ENCODE results near the gene MYO16. TPM values are rescaled to one million over a fixed set of nuclear protein-coding genes. Genes with fewer than 3 reads are reported as not detected.

MYO16 gene
- total RNA-seq, 6 experiments from 2014 or later: not detected

GRCh38 chr13:108733022-108733560, 103.7 kb downstream of the MYO16 start:
- no peaks in the 10 kb centered on the region for H3K36me3 Mint-ChIP-seq (ENCODE audit: low read depth)
- no peaks in the 10 kb centered on the region for H3K27me3 Mint-ChIP-seq (ENCODE audit: insufficient read depth)
- no peak overlapping the region for H3K4me3 Mint-ChIP-seq
- H3K4me1 Mint-ChIP-seq (ENCODE audit: low read depth): no peaks in the 10 kb centered on the region
- no peak for DNase-seq
- H3K27ac Mint-ChIP-seq: no peak overlapping the region
- peaks cover 8% of the 10 kb centered on the region for H3K9me3 Mint-ChIP-seq
- TF ChIP-seq, protein P1, sequence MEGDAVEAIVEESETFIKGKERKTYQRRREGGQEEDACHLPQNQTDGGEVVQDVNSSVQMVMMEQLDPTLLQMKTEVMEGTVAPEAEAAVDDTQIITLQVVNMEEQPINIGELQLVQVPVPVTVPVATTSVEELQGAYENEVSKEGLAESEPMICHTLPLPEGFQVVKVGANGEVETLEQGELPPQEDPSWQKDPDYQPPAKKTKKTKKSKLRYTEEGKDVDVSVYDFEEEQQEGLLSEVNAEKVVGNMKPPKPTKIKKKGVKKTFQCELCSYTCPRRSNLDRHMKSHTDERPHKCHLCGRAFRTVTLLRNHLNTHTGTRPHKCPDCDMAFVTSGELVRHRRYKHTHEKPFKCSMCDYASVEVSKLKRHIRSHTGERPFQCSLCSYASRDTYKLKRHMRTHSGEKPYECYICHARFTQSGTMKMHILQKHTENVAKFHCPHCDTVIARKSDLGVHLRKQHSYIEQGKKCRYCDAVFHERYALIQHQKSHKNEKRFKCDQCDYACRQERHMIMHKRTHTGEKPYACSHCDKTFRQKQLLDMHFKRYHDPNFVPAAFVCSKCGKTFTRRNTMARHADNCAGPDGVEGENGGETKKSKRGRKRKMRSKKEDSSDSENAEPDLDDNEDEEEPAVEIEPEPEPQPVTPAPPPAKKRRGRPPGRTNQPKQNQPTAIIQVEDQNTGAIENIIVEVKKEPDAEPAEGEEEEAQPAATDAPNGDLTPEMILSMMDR (IDR thresholded peaks at IDR 0.05): no peak

DNA sequence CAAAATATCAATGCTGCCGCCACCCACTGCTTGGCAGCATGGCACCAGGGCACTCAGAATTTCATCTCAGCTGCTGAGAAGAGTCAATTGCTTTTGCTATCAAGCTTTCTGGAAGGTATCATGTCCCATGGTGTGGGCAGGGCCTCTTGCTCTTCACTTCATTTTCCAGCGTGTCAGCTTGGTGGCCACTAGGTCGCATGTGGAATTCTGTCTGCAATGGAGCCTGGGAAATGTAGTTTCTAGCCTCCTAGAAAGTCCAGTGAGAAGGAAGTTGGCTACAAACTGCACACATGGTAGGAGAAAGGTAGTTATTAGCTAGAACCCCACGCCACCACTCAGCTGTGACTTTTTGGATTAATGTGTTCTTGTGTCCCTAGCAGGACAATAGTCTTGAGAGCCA, 105.3 kb downstream of the MYO16 start:
- Mint-ChIP-seq H3K27me3 (ENCODE audit: insufficient read depth) (no peaks in the 10 kb centered on the region; the same call in 1 of the 2 replicates), H3K9me3 (peaks cover 8% of the 10 kb centered on the region), H3K27ac (no peak overlapping the region), H3K36me3 (ENCODE audit: low read depth) (no peaks in the 10 kb centered on the region), H3K4me1 (ENCODE audit: low read depth) (no peaks in the 10 kb centered on the region), H3K4me3 (no peak overlapping the region)
- DNase-seq: no peak
- TF ChIP-seq, protein P1 (IDR thresholded peaks at IDR 0.05): no peak

GRCh38 chr13:108741930-108742329, 112.5 kb downstream of the MYO16 start:
- no peak for DNase-seq
- TF ChIP-seq, protein P1 (IDR thresholded peaks at IDR 0.05): no peak
- Mint-ChIP-seq H3K4me1 (ENCODE audit: low read depth) (no peaks in the 10 kb centered on the region), H3K9me3 (peaks cover 21% of the 10 kb centered on the region), H3K36me3 (ENCODE audit: low read depth) (no peaks in the 10 kb centered on the region), H3K27me3 (ENCODE audit: insufficient read depth) (no peaks in the 10 kb centered on the region; the same call in 1 of the 2 replicates), H3K4me3 (no peak overlapping the region), H3K27ac (no peak overlapping the region)

DNA sequence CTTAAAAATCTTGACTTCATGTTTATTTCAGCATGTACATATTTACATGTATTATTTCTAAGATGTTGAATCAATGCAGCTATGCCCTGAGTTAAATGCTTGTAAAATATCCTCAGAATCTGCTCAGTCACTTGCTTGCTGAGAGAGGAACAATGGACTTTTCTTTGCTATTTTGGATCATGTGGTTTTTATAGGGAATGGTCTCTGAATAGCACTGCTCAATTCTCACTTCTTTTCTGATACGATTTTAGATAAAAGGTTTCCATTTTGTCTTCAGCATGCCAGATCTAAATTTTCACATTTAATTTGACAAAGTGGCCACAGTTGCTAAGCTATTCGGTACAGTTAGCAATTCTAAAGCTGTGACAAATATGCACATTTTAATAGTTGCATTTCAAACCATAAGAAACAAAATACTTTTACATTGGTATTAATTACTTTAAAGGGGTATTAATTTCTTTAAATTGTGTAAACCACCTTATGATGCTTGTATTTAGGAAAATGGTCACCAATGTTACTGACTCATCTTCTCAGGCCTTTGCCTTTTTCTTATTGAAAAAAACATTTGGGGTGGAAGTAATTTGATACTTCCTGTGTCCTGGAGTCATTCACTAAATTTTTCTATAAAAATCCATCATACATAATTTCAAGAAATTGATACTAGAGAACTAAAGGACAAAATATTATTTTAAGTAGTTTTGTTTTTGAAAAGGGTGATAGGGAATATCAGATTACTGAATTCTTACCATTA, 113.5 kb downstream of the MYO16 start:
- Mint-ChIP-seq H3K27ac (no peak overlapping the region), H3K4me1 (ENCODE audit: low read depth) (no peaks in the 10 kb centered on the region), H3K36me3 (ENCODE audit: low read depth) (no peaks in the 10 kb centered on the region), H3K4me3 (no peak overlapping the region), H3K27me3 (ENCODE audit: insufficient read depth) (no peaks in the 10 kb centered on the region; the same call in 1 of the 2 replicates), H3K9me3 (peaks cover 21% of the 10 kb centered on the region)
- DNase-seq: no peak
- TF ChIP-seq, protein P1 (IDR thresholded peaks at IDR 0.05): no peak

GRCh38 chr13:108743522-108743921, 114.1 kb downstream of the MYO16 start:
- DNase-seq: no peak
- TF ChIP-seq, protein P1 (IDR thresholded peaks at IDR 0.05): no peak
- Mint-ChIP-seq H3K36me3 (ENCODE audit: low read depth) (no peaks in the 10 kb centered on the region), H3K27me3 (ENCODE audit: insufficient read depth) (no peaks in the 10 kb centered on the region; the same call in 1 of the 2 replicates), H3K4me3 (no peak overlapping the region), H3K9me3 (peaks cover 21% of the 10 kb centered on the region), H3K4me1 (ENCODE audit: low read depth) (no peaks in the 10 kb centered on the region), H3K27ac (no peak overlapping the region)

Measured in HFFc6 (cell line).